Fibroblast of upper back skin (primary cell): Measurements from ENCODE around the gene GJA8.
"Not testable (repeated sequence)": the region's sequence is repeated elsewhere in the genome, so short reads cannot be mapped to it uniquely, and the experiment has no call there.

Source experiments
- DNase-seq: peaks from one replicate; pipeline ENCODE4 v3.0.0-alpha.2; 2013

GJA8 gene

GRCh38 chr1:147902253-147902845, at the start of gene GJA8:
Gene GJA8, plus strand, starts transcription at chr1:147902795. Its CDS starts 5,161 bp downstream, at chr1:147907956.
- peak; percentile 5 for DNase-seq

GRCh38 chr1:147853391-147853790, 49.2 kb upstream of the GJA8 start:
- DNase-seq: peak; percentile 36

DNA sequence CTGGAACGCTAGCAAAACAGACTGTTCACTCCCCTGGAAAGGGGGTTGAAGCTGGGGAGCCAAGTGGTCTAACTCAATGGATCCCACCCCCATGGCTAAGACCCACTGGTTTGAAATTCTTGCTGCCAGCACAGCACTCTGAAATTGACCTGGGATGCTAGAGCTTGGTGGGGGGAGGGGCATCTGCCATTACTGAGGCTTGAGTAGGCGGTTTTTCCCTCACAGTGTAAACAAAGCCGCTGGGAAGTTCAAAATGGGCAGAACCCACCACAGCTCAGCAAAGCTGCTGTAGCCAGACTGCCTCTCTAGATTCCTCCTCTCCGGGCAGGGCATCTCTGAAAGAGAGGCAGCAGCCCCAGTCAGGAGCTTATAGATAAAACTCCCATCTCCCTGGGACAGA, 47.6 kb upstream of the GJA8 start:
- DNase-seq: not testable (repeated sequence)

- DNase-seq: not testable (repeated sequence)
These were observed 46.6 kb upstream of the GJA8 start for GRCh38 chr1:147855996-147856395.

- not testable (repeated sequence) for DNase-seq
These were observed 35.4 kb upstream of the GJA8 start for GRCh38 chr1:147867204-147867603.

- no peak for DNase-seq
These were observed 24.6 kb upstream of the GJA8 start for GRCh38 chr1:147878022-147878421.

GRCh38 chr1:147879911-147880310, 22.7 kb upstream of the GJA8 start:
- DNase-seq: no peak

DNA sequence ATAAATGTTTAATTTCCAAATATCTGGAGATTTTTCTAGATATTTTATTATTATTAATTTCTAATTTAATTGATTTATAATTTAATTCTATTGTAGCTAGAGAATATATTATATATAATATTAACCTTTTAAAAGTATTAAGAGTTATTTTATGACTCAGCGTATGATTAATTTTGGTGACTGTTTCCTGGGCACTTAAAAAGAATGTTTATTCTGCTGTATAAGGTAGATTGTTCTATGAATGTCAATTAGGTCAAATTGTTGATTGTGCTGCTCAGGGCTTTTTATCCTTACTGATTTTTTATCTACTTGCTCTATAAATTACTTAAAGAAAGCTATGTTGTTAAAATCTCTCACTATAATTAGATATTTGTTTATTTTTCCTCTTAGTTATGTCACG, 20.1 kb upstream of the GJA8 start:
- no peak for DNase-seq

DNA sequence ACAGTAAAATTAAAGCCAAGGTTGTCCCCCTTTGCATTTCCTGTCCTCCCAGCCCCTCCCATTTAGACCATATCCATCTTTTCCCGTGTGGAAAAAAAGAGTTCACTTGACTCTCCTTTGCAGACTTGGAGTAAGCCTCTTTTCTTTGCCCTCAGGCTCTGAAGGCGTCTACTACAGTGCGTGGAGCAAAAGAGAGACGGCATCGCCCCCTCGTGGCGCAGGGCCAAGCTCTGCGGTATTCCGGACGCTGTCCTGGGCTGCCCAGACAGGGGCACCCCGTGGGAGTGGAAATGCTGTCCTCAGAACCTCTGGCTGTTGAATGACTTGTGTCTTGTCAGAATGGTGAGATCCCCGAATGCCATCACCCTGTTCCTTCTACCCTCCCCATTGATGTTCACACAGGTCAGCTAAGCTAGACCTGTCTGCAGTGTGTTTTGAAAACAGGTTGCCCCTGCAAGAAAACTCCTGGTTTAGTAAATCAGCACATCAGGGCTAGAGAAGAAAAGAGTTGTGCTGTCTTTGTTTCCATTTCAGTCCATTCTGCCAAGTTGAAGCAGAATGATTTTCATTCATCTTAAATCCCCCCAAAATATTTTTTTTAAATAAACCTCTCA, 12.3 kb upstream of the GJA8 start:
- peak; percentile 25 for DNase-seq

DNA sequence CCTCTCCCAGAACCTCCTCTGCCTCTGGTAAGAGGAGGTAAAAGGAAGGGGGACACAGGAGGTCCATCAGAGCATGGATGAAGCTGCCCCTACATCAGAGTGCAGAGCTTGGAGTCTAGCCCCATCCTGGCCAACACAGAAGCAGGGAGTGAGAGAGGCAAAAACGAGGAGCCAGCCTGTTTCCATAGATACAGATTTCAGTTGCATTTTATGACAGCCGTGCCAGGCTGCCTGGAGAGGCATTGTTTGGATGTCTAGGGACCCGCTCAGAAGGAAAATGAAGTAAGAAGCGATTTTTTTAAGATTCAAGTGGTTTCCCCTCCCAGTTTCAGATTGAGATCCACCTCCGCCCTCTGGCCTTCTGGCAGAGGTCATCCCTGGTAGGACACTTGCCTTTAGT, 11.5 kb upstream of the GJA8 start:
- no peak for DNase-seq

GRCh38 chr1:147892216-147892615, 10.4 kb upstream of the GJA8 start:
- DNase-seq: peak; percentile 6

GRCh38 chr1:147892731-147893214, 9.8 kb upstream of the GJA8 start:
- peak; percentile 57 for DNase-seq

GRCh38 chr1:147895123-147895522, 7.5 kb upstream of the GJA8 start:
- DNase-seq: no peak

DNA sequence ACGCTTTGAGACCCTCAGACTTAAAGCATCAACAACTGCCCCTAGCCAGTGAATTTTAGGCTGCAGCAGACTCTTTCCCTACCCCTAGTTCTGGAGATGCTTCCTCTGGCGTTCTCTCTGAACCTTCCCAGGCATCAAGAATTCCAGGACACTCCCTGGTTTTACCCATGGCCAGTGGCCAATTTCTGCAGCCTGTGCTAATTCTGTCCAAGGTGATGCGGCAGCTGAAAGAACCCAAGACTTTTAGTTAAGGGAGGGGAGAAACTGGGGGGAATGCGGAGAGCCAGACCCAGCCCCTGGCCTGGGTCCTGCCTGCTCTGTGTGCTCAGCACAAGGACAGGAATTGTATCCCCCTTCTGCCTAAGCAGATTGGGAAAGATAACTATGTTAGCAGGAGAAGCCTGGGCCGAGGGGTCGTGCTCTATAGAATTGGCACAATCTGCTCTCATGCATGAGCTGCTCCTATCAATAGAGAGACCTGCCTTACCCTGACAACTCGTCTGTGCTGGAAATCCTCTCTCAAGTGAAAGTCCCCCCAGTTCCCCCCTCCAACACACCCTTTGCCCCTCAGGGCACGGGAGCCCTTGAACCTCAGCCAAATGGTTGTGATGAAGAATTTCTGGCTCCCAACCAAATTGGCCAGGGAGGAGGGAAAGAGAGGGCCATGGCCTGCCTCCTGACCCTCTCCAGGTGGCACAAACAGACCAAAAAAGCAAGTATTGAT, 5.4 kb upstream of the GJA8 start:
- no peak for DNase-seq

DNA sequence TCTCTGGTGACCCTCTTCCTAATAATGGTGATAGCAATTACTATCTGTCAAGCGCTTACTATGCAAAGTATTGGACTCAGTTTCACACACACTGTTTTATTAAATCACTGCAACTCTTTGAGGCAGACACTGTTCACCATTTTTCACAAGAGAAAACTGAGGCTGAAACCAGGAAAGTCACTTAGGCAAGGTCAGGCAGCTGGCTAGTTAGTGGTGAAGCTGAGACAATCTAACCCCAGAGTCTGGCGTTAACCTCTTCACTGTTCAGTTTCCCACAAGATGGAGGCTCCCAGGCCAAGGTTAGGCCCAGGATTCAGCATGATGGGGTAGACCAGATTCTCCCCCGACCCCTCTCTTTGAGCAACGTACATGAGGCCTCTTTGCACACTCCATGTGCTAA, 4.8 kb upstream of the GJA8 start:
- DNase-seq: no peak

- DNase-seq: no peak
These were observed 2.1 kb downstream of the GJA8 start for GRCh38 chr1:147904726-147905125.

DNA sequence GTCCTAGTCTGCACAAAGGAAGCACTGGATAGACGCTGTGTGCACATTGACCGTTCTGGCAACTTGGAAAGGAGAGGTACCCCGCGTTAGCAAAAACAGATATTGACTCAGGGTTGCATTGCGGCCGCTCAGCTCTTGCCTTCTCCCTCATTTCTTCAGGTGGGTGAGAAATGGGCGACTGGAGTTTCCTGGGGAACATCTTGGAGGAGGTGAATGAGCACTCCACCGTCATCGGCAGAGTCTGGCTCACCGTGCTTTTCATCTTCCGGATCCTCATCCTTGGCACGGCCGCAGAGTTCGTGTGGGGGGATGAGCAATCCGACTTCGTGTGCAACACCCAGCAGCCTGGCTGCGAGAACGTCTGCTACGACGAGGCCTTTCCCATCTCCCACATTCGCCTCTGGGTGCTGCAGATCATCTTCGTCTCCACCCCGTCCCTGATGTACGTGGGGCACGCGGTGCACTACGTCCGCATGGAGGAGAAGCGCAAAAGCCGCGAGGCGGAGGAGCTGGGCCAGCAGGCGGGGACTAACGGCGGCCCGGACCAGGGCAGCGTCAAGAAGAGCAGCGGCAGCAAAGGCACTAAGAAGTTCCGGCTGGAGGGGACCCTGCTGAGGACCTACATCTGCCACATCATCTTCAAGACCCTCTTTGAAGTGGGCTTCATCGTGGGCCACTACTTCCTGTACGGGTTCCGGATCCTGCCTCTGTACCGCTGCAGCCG, 5.4 kb downstream of the GJA8 start:
- DNase-seq: no peak

GRCh38 chr1:147912553-147912952, 10.0 kb downstream of the GJA8 start:
- peak; percentile 2 for DNase-seq

DNA sequence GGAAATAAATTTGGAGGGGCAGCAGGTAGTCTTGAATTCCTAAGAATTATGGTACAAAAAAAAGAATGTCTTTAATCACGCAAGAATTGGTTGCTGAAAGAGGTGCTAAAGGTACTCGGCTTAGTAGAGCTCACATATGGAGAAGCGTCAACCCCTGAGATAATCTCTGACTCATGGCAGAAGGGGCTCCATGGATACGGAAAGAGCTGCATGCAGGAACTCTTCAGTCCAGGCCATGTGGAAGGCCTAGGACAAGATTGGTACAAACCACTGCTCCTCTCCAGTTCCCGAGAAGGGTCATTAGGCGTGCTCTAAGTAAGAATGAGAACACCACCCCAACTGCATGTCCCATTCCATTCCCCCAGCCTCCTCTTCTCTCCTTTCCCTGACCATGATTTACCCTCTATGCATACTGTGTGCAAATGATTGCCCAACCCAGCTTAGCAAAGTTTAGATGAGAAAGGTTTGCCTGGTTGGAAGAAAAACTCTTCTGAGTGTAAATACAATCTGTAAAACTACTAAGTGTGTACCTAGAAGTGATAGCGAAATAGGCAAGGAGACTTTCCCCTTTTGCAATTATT, 10.9 kb downstream of the GJA8 start:
- no peak for DNase-seq

- no peak for DNase-seq
These were observed 17.3 kb downstream of the GJA8 start for GRCh38 chr1:147919896-147920295.

- no peak for DNase-seq
These were observed 22.2 kb downstream of the GJA8 start for GRCh38 chr1:147924813-147925212.

GRCh38 chr1:147927215-147927614, 24.6 kb downstream of the GJA8 start:
- DNase-seq: not testable (repeated sequence)

DNA sequence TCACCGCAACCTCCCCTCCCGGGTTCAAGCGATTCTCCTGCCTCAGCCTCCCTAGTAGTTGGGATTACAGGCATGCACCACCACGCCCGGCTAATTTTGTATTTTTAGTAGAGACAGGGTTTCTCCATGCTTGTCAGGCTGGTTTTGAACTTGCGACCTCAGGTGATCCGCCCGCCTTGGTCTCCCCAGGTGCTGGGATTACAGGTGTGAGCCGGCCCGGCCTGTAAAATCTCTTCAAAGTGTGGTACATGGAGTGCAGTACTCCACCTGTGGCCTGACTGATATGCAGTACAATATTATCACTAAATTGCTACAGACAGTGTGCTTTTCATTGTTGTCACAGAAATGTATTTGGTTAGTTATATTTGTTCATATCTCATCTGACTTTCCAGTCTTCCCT, 25.1 kb downstream of the GJA8 start:
- not testable (repeated sequence) for DNase-seq
